NOMO-1 treated with DMSO at 0.1 percent for 48 hours (cell line): ENCODE results near the gene MEG3.

ENCODE experiments used
- DNase-seq: peaks from one replicate; lab custom pipeline; 2025; ENCODE audit not compliant: unreplicated experiment; lab: John Stamatoyannopoulos, UW

Gene MEG3

DNA sequence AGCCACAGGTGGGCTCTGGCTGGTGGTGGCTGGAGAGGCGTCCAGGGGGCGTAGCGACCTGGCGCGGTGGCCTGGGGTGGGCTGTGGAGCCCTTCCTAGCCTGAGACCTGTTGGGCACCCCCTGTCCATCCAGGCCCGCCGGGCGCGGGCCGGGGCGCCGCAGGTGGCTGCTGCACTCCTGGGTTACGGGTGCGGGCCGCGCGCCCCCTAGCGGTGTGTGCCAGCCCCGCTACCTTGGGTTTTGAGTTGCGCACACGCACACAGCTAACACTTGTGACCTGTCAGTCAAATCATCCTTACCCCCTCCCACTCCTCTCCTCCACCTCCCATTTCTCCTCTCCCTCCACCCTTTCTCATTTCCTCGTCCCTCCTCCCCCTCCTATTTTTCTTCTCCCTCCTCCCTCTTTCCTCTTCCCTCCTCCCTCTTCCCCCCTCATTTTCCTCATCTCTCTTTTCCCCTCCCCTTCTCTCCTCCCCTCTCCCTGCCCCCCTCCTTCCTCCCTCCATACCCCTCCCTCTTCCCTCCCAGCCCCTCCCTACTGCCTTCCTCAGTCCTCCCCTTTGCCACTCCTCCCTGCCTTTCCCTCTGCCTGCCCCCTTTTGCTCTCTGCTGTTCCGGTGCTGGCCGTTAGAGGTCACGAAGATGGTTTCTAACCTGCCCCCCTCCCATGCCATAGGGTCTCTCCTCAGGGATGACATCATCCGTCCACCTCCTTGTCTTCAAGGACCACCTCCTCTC is 2.3 kb downstream of the MEG3 start:
- DNase-seq, result no peak

GRCh38 chr14:100830681-100831080 is 4.8 kb downstream of the MEG3 start:
- no peak for DNase-seq

GRCh38 chr14:100832311-100832960 is 6.5 kb downstream of the MEG3 start:
- DNase-seq, result no peak

DNA sequence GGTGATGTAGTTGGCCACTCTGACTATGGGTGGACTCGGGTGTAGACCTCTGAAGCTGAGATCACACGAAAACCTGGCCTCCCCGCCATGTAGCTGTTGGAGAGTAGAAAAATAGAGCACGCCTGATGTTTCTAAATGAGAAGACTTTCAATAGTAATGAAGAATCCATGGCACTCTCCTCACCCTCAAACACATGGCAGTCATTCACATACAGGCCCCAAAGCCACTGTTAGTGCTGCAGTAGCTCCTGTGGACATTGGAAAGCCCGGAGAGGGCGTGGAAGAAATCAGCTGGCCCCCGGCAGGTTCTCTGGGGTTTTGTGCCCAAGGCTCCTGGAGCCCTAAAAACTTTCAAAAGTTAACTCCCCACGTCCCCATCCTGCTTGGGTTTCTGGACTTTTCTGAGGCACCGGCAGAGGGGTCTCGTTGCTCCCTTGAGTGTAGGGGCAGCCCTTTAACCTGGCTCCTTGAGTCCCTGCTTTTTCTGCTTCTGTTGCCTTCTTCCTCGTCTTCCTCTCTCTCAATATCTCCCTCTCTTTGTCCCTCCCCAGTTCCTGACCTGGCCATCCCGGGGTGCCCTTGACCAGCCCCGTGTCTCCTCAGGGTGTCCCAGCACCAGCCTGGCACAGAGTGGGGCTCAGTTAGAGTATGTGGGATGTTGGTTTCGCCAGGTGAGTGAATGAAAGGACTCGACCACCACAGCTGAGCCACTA is 8.3 kb downstream of the MEG3 start:
- no peak for DNase-seq

DNA sequence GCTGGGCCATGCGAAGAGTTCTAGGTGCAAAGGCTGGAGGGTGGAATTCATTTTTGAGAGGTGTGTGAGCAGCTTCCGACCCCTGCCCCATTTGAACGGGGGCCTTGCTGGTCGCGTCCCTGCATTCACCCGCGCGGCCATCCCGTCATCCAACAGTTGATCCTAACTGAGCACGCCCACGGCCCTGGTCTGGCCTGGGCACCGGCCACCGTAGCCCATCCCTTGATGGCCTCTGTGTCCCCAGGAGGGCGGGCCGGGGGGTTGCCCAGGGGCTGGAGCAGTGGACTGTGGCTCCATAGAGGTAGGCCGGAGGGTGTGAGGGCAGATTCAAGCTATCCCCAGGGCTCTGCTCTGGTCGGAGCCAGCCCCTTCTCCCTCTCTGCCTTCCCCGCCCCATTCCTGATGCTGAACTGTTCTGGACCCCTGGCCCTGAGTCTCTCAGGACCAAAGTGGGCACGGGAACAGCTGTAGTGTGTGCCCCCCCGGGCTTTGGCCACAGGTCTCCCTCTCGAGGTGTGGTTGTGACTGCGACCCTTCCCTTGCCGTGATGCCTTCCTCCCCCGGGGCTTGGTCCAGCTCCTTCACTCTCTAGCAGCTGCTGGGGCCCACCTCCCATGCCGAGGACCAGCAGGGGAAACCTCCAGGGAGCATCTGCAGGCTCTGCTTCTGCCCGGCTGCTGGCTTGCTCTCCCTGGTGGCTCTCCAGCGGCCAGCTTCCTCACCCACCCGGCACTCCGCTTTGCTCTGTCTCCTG is 9.1 kb downstream of the MEG3 start:
- DNase-seq, result no peak

- DNase-seq, result no peak
Measured at GRCh38 chr14:100835548-100836310, 9.8 kb downstream of the MEG3 start.

- no peak for DNase-seq
Measured at GRCh38 chr14:100836311-100836805, 10.4 kb downstream of the MEG3 start.

- DNase-seq, result no peak
Measured at GRCh38 chr14:100836941-100837804, 11.3 kb downstream of the MEG3 start.

DNA sequence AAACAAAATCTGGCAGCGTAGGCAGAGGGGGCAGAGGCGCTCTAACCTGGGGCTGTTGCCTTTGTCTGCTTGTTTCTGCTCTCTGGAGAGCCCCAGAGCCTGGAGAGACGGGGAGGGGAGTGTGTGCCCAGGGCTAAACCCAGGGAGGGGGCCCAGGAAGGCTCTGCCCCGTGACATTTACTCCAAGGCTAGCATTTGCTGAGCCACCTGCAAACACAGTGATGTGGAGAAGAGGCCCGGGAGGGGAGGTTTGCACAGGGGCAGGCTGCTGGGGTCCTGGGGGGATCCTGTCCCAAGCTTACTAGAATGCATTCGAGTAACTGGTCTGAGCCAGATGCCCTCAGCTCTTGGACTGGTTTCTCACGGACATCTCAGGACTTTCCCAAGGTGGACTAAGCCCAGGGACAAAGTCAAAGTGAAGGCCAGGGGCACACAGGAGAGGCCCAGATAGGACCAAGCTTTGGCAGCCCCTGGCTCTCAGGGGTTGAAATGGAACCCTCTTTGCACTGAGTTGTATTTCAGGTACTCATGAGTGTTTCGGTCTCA is 12.0 kb downstream of the MEG3 start:
- DNase-seq, result no peak

GRCh38 chr14:100838493-100839314 is 12.8 kb downstream of the MEG3 start:
- no peak for DNase-seq

DNA sequence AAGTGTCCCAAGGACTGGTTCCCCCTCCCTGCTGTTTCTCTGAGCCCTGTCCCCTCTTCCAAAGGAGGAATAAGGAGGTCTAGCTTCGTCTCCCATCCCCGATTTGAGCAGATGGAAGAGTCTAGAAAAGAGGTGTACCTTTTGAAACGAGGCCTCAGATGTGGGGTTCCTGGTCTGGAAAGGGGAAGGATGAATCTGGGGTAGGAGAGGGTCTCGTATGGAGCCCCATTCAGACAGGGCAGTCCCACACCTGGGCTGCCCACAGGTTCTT is 13.3 kb downstream of the MEG3 start:
- no peak for DNase-seq

GRCh38 chr14:100839681-100840111 is 13.8 kb downstream of the MEG3 start:
- no peak for DNase-seq

- DNase-seq, result no peak
Measured at GRCh38 chr14:100840286-100841065, 14.6 kb downstream of the MEG3 start.

DNA sequence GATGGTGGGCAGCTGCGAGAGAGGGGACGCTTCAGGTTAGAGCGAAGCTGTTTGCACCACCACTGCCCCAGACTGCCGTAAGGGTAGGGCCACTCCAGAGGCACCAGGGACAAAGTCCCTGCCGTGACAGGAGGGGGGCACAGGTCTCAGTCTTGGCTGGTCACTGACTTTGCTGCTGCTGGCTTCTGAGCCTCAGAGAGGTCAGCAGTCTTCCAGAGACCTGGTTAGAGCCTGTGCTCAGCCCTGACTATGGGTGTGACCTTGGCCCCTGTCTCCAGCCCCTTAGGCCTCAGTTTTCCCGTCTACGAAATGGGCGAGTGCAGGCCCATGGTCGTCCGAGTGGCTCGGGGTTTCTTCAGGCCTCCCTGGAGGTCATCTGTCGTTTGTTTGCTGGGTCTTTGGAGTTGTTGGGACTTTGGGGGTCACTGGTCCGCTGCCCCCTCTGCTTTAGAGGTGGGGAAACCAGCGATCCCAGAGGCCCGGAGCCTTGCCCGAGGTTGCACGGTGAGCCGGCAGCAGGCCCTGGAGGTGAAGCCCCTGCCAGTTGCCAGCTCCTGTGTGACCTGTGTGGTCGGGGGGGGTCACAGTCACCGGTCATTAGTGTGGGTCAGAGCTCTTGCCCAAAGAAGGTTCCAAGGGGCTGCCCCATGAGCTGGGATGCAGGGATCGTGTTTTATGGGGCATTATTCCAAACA is 15.3 kb downstream of the MEG3 start:
- no peak for DNase-seq

- DNase-seq, result no peak
Measured at GRCh38 chr14:100841761-100842403, 16.0 kb downstream of the MEG3 start.

DNA sequence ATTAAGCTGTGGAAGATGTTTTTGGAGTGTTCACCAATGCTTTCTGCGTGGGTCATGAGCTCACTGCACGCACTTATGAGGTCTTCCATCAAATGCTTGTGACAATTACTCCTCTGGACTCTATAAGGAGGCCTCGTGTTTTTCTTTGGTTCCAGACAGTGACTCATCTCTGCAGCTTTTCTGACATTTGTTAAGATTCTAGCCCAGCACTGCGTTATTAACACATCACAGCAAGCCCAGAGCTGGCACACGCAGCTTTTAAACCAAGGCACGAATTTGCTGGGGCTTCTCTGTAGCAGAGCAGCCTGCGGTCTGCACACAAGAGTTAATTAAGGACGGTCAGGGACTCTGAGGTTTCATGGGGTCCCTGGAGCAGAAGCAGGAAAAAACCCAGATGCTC is 16.9 kb downstream of the MEG3 start:
- peak; percentile 8 for DNase-seq

- DNase-seq, result no peak
Measured at GRCh38 chr14:100844082-100844408, 18.1 kb downstream of the MEG3 start.
